Ishikawa (cell line): ENCODE results near the gene JPT2.

Experiments used
- CEBPB ChIP-seq: IDR thresholded peaks from 2 replicates; pipeline ENCODE4 v1.6.1; 2012
- CREB1 ChIP-seq: IDR thresholded peaks from 2 replicates; pipeline ENCODE4 v1.6.1; 2012; ENCODE audit warnings: low read depth
- EGR1 ChIP-seq: IDR thresholded peaks from 2 replicates; pipeline ENCODE4 v1.6.1; 2012
- EP300 ChIP-seq: IDR thresholded peaks from 2 replicates; pipeline ENCODE4 v1.6.1; 2012; ENCODE audit warnings: borderline replicate concordance
- FOXM1 ChIP-seq: IDR thresholded peaks from 2 replicates; pipeline ENCODE4 v1.6.1; 2012; ENCODE audit warnings: low read depth, borderline replicate concordance
- NFIC ChIP-seq: IDR thresholded peaks from 2 replicates; pipeline ENCODE4 v1.6.1; 2012
- RAD21 ChIP-seq: IDR thresholded peaks from 2 replicates; pipeline ENCODE4 v1.6.1; 2012; ENCODE audit warnings: low read depth
- TAF1 ChIP-seq: IDR thresholded peaks from 2 replicates; pipeline ENCODE4 v1.6.1; 2012; ENCODE audit warnings: low read depth, mild to moderate bottlenecking
- TCF12 ChIP-seq: IDR thresholded peaks from 2 replicates; pipeline ENCODE4 v1.6.1; 2012; ENCODE audit warnings: low read depth
- TEAD4 ChIP-seq: IDR thresholded peaks from 2 replicates; pipeline ENCODE4 v1.6.1; 2012
- YY1 ChIP-seq: IDR thresholded peaks from 2 replicates; pipeline ENCODE4 v1.6.1; 2012; ENCODE audit warnings: low read depth
- ZBTB7A ChIP-seq: IDR thresholded peaks from 2 replicates; pipeline ENCODE4 v1.6.1; 2012; ENCODE audit warnings: low read depth
- TF ChIP-seq, protein P1 (sequence below): IDR thresholded peaks from 2 replicates; pipeline ENCODE4 v1.6.1; 2012; ENCODE audit warnings: low read depth, mild to moderate bottlenecking
- TF ChIP-seq, protein P2 (sequence below): IDR thresholded peaks from 2 replicates; pipeline ENCODE4 v1.6.1; 2012
- TF ChIP-seq, protein P3 (sequence below): IDR thresholded peaks from 2 replicates; pipeline ENCODE4 v1.6.1; 2012

JPT2 gene

DNA sequence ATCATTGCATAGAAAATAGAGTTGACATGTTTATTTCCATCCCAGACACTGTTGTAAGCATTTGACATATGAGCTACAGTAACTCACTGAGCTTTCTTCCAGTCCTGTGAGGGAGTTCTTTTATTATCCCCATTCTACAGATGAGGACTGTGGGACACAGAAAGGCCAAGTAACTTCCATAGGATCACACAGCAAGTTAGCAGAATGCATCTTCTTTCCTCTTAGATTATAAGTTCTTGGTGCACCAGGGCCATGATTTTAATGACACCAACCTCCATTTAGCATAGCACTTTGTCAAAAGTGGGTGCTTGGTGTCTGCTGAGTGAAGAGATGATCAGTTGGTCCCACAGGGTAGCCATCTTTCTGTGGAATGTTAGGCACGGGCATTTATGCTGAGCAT lies 12.7 kb downstream of the JPT2 start:
- TF ChIP-seq FOXM1 (no peak), TAF1 (no peak), EP300 (no peak), TCF12 (no peak), TEAD4 (no peak), CEBPB (no peak), EGR1 (no peak), YY1 (no peak), RAD21 (no peak), NFIC (no peak), CREB1 (no peak)
- TF ChIP-seq, protein P1, sequence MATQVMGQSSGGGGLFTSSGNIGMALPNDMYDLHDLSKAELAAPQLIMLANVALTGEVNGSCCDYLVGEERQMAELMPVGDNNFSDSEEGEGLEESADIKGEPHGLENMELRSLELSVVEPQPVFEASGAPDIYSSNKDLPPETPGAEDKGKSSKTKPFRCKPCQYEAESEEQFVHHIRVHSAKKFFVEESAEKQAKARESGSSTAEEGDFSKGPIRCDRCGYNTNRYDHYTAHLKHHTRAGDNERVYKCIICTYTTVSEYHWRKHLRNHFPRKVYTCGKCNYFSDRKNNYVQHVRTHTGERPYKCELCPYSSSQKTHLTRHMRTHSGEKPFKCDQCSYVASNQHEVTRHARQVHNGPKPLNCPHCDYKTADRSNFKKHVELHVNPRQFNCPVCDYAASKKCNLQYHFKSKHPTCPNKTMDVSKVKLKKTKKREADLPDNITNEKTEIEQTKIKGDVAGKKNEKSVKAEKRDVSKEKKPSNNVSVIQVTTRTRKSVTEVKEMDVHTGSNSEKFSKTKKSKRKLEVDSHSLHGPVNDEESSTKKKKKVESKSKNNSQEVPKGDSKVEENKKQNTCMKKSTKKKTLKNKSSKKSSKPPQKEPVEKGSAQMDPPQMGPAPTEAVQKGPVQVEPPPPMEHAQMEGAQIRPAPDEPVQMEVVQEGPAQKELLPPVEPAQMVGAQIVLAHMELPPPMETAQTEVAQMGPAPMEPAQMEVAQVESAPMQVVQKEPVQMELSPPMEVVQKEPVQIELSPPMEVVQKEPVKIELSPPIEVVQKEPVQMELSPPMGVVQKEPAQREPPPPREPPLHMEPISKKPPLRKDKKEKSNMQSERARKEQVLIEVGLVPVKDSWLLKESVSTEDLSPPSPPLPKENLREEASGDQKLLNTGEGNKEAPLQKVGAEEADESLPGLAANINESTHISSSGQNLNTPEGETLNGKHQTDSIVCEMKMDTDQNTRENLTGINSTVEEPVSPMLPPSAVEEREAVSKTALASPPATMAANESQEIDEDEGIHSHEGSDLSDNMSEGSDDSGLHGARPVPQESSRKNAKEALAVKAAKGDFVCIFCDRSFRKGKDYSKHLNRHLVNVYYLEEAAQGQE, result no peak
- TF ChIP-seq, protein P2, sequence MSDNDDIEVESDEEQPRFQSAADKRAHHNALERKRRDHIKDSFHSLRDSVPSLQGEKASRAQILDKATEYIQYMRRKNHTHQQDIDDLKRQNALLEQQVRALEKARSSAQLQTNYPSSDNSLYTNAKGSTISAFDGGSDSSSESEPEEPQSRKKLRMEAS, result no peak
- TF ChIP-seq, protein P3, sequence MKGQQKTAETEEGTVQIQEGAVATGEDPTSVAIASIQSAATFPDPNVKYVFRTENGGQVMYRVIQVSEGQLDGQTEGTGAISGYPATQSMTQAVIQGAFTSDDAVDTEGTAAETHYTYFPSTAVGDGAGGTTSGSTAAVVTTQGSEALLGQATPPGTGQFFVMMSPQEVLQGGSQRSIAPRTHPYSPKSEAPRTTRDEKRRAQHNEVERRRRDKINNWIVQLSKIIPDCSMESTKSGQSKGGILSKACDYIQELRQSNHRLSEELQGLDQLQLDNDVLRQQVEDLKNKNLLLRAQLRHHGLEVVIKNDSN, result no peak

DNA sequence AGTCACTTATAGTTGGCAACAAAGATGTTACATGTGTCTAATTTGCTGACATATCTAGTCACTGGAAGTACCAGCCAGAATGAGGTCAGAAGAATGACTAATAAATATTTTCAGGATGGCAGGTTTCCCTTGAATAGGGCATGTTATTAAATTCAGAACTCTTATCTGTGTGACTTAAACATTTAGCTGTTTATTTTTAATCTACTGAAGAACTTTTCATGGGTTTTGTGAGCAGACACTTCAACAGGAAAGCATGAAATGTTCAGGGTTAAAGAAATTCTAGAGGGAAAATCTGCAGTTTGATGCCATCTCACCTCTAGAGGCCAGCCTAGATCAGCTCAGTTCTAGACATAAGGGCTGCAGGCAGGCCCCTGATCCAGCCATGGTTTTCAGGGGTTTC lies 13.2 kb downstream of the JPT2 start:
- TF ChIP-seq ZBTB7A (no peak), CREB1 (no peak), TEAD4 (no peak), NFIC (no peak), YY1 (no peak), EGR1 (no peak), EP300 (no peak), RAD21 (no peak), CEBPB (no peak), TCF12 (no peak), FOXM1 (no peak)
- TF ChIP-seq, protein P2, result no peak

DNA sequence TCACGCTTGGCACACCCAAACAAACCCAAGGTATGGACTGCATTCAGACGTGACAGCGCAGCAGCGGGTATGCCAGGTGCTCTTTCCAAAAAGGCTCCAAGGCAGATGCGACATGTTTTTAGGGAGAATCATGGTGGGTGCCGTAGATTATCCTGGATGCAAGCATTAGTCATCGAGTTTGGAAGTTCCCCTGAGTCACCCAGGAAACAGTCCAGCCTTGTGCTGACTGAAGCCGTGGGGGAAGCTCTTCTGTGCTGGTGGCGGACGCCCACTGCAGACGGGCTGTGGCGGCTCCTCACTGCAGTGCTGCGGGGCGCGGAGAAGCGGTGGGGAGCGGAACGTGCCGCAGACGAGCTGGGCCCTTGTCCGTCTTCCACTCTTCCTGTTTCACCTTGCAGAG lies 13.9 kb downstream of the JPT2 start:
- TF ChIP-seq, protein P2, result no peak
- no peak for TF ChIP-seq YY1
- TF ChIP-seq TEAD4, result no peak
- no peak for TF ChIP-seq FOXM1
- no peak for TF ChIP-seq NFIC
- TF ChIP-seq, protein P1, result no peak
- TF ChIP-seq ZBTB7A, result no peak
- TF ChIP-seq EP300, result no peak
- TF ChIP-seq EGR1, result no peak
- no peak for TF ChIP-seq TAF1
- TF ChIP-seq TCF12, result no peak
- TF ChIP-seq CREB1, result no peak
- no peak for TF ChIP-seq RAD21
- TF ChIP-seq, protein P3, result no peak
- no peak for TF ChIP-seq CEBPB

DNA sequence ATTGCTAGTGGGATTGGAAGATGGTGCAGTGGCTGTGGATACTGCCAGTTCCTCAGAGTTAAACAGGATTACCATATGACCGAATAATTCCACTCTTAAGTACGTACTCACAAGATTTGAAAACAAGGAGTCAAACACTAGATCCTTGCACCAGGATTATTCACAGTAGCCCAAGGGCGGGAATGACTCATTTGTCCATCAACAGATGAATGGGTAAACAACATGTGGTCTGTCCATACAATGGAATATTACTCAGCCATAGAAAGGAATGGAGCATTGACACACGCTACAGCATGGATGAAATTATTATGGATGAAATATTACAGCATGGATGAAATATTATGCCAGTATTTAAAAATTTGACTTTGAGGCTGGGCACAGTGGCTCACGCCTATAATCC lies 18.8 kb downstream of the JPT2 start:
- TF ChIP-seq TCF12 (no peak), CEBPB (no peak), ZBTB7A (no peak), CREB1 (no peak)
- TF ChIP-seq, protein P3, result no peak

DNA sequence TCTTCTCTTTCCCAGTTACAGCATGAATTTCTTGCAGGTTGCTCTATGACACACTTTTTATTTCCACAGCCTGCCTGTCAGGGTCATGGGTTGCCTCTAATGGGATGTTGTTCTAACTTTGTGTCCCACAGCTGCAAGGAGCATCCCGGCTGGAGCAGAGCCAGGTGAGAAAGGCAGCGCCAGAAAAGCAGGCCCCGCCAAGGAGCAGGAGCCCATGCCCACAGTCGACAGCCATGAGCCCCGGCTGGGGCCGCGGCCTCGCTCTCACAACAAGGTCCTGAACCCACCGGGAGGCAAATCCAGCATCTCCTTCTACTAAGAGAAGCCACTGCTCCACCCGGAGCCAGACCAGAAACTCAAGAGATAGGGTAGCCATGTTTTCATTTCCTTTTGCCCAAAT lies 20.6 kb downstream of the JPT2 start:
- no peak for TF ChIP-seq RAD21
- no peak for TF ChIP-seq TCF12
- TF ChIP-seq, protein P3, result no peak
- TF ChIP-seq TAF1, result no peak
- TF ChIP-seq CREB1, result no peak
- no peak for TF ChIP-seq CEBPB
- no peak for TF ChIP-seq ZBTB7A
